Sigmoid colon (tissue), 4 donors: ENCODE measurements around the gene PSD4.

Experiments
- CTCF ChIP-seq, 4 experiments: fragments of 450-650 bp in 3 of 4; fragments of 200-600 bp in 1 of 4; IDR thresholded peaks; one replicate each; pipeline ENCODE4 v1.5.1; 2016 to 2019; ENCODE audit warnings: antibody characterized with exemption in 4 of 4, mild to moderate bottlenecking in 3 of 4, moderate library complexity in 2 of 4
- EP300 ChIP-seq, 4 donors: sonication (generic); formaldehyde crosslinking; IDR thresholded peaks; one replicate each; pipeline ENCODE4 v1.6.1; 2017; ENCODE audit warnings: antibody characterized with exemption in 4 of 4
- POLR2A ChIP-seq, 2 donors: fragments of 450-650 bp; IDR thresholded peaks; one replicate each; pipeline ENCODE4 v1.6.1; 2016; ENCODE audit warnings: antibody characterized with exemption in 2 of 2, mild to moderate bottlenecking in 2 of 2, moderate library complexity in 2 of 2

- TF ChIP-seq POLR2A (IDR thresholded peaks at IDR 0.05), result no peak
- TF ChIP-seq EP300 (IDR thresholded peaks at IDR 0.05), result no peak
- TF ChIP-seq CTCF (IDR thresholded peaks at IDR 0.05), result no peak
Measured at GRCh38 chr2:113245276-113245711, 71.5 kb downstream of the PSD4 start.
